GM21717 (cell line): ENCODE results near the gene HDAC9.

Experiments used
- ATAC-seq: cut with Tn5 transposase; IDR thresholded peaks from one replicate; pipeline ENCODE4 v1.9.1; 2021; ENCODE audit warnings: mild to moderate bottlenecking, moderate library complexity; ENCODE audit not compliant: unreplicated experiment

HDAC9 gene

GRCh38 chr7:18494406-18494805, 1.1 kb upstream of the HDAC9 start:
- no peak for ATAC-seq

- peak; percentile 56 for ATAC-seq
These were observed 634 bp upstream of the HDAC9 start for GRCh38 chr7:18494821-18495408.

- ATAC-seq: peak; percentile 8
These were observed 772 bp downstream of the HDAC9 start for GRCh38 chr7:18496341-18496700.

GRCh38 chr7:18497082-18497481, 1.5 kb downstream of the HDAC9 start:
- no peak for ATAC-seq

GRCh38 chr7:18497800-18498199, 2.3 kb downstream of the HDAC9 start:
- no peak for ATAC-seq

- ATAC-seq: no peak
These were observed 2.8 kb downstream of the HDAC9 start for GRCh38 chr7:18498341-18498740.

GRCh38 chr7:18499407-18500177, 4.0 kb downstream of the HDAC9 start:
- ATAC-seq: no peak

GRCh38 chr7:18503126-18503866, 7.7 kb downstream of the HDAC9 start:
- ATAC-seq: no peak

GRCh38 chr7:18504965-18505364, 9.4 kb downstream of the HDAC9 start:
- no peak for ATAC-seq

- ATAC-seq: peak; percentile 43
These were observed 10.4 kb downstream of the HDAC9 start for GRCh38 chr7:18505870-18506460.

- ATAC-seq: peak; percentile 92
These were observed 13.2 kb downstream of the HDAC9 start for GRCh38 chr7:18508443-18509427.

- ATAC-seq: peak; percentile 23
These were observed 13.9 kb downstream of the HDAC9 start for GRCh38 chr7:18509481-18509880.

- ATAC-seq: no peak
These were observed 16.0 kb downstream of the HDAC9 start for GRCh38 chr7:18511351-18512140.

GRCh38 chr7:18513343-18513742, 17.8 kb downstream of the HDAC9 start:
- no peak for ATAC-seq

GRCh38 chr7:18515067-18515466, 19.5 kb downstream of the HDAC9 start:
- ATAC-seq: no peak

- no peak for ATAC-seq
These were observed 22.1 kb downstream of the HDAC9 start for GRCh38 chr7:18517646-18518045.

GRCh38 chr7:18518555-18518954, 23.0 kb downstream of the HDAC9 start:
- ATAC-seq: no peak

GRCh38 chr7:18520450-18521235, 25.1 kb downstream of the HDAC9 start:
- peak; percentile 53 for ATAC-seq

GRCh38 chr7:18521236-18521589, 25.7 kb downstream of the HDAC9 start:
- ATAC-seq: no peak
